ENCODE measurements around the gene FA2H. TPM values are rescaled to one million over a fixed set of nuclear protein-coding genes. Genes with fewer than 3 reads are reported as not detected.

FA2H gene
- total RNA-seq, 8 experiments from 2014 or later, result 0.52 to 3.3 (median 0.92) TPM; not detected in 3

DNA sequence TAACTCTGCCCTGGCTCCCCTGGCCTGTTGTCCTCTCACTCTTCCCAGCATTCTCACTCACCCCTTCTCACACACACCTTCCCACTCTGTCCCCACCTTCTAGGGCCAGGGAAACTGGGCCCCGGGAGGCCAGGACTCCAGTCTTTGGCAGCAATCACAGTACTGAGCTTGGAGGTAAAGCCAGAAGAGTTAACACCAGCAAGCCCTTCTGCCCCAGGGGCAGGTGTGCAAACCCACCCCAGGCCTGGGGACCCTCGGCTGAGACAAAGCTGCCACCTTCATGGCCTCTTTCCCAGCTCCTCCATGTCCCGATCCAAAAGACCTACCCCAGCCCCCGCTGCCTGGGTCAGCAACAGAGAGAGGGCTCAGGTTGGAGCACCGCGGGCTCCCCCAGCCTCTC, 37.1 kb downstream of the FA2H start:
- H3K4me1 ChIP-seq (replicated peaks in 1 of 2), result no peaks in the 10 kb centered on the region
- H3K27ac ChIP-seq, result no peak overlapping the region
- in situ Hi-C loops (cut with MboI; ENCODE audit: low pct_unique_long_range_greater_than_20kb in 2 of 9, low sequenced_read_pairs in 9 of 9, unreplicated experiment in 9 of 9), result no loop called here
- ATAC-seq (replicated peaks in 6 of 8), result no peak
- H3K4me3 ChIP-seq, result no peak overlapping the region
- WGBS, 10 experiments, result 0 to 60% (median 47%) methylated on average over 1 of the region's 6 CpGs; no CpG with 5 or more reads in 6 of the 10 experiments

DNA sequence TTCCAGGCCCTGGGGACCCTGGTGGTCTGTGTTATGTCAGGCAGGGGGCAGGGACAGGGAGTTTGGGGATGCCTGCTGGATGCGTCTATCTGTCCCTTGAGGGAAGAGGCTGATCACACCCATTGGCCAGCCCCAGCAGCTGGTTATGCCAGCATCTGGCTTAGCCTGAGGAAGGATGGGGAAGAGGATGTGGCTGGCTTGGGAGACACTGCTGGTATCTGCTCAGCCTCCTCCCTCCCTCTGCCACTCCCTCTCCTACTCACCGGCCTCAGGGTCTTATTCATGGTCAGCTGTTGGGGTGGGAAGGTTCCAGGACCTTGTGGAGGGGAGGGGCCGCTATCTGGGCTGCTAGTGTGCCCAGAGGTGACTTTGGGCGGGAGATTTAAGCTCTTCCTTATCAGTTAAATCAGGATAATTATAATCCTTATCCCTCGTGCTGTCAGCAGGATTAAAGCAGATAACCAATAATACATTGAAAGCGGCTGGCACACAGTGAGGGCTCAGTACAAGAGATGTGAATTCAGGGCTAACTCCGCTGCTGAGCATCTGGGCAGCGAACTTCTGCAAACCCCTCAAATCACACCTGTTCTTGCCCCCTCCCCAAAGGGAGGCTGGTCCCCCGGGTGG, 38.0 kb downstream of the FA2H start:
- in situ Hi-C loops (cut with MboI; ENCODE audit: low pct_unique_long_range_greater_than_20kb in 2 of 9, low sequenced_read_pairs in 9 of 9, unreplicated experiment in 9 of 9), result no loop called here
- Histone ChIP-seq H3K4me1 (replicated peaks in 1 of 2) (no peaks in the 10 kb centered on the region), H3K4me3 (no peak overlapping the region), H3K27ac (no peak overlapping the region)
- ATAC-seq (replicated peaks in 6 of 8), result peak in 2 of 8 experiments; percentile 21 to 67
- 40 to 50% methylated on average over 1 to 2 of the region's 9 CpGs; no CpG with 5 or more reads in 8 of the 10 experiments for WGBS, 10 experiments

DNA sequence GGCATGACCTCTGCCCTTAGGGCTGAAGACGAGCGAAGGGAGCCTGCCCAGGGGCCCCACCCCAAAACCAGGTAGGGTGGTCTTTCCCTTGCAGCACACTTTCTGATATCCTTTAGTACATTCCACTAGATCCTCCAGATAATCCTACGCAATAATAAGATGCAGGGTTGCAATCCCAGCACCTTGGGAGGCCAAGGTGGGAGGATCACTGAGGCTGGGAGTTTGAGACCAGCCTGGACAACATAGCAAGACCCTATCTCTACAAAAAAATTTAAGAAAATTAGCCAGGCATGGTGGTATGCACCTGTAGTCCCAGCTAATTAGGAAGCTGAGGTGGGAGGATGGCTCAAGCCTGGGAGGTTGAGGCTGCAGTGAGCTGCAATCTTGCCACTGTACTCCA, 39.1 kb downstream of the FA2H start:
- WGBS, 10 experiments, result 100% methylated on average over 1 of the region's 3 CpGs; no CpG with 5 or more reads in 7 of the 10 experiments
- in situ Hi-C loops (cut with MboI; ENCODE audit: low pct_unique_long_range_greater_than_20kb in 2 of 9, low sequenced_read_pairs in 9 of 9, unreplicated experiment in 9 of 9), result no loop called here
- no peaks in the 10 kb centered on the region for H3K4me1 ChIP-seq (replicated peaks in 1 of 2)
- H3K27ac ChIP-seq, result no peak overlapping the region
- no peak overlapping the region for H3K4me3 ChIP-seq
- ATAC-seq (replicated peaks in 6 of 8), result no peak

DNA sequence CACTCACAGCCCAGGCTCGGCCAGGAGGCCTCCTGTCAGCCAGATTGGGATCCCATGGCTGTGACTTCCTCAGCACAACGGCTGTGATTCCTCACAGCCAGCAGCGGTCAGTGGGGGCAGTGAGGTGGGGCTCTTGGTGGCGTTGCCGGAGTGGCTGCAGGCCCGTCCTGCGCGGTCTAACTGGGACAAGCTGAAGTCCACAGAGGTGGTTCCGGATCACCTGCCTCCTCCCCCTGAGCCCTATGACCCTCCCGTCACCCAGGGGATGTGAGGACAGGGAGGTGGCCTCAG, 39.5 kb downstream of the FA2H start:
- Histone ChIP-seq H3K27ac (no peak overlapping the region), H3K4me1 (replicated peaks in 1 of 2) (no peaks in the 10 kb centered on the region), H3K4me3 (no peak overlapping the region)
- WGBS, 10 experiments, result 60 to 97% (median 83%) methylated on average over 1 to 8 of the region's 10 CpGs; no CpG with 5 or more reads in 6 of the 10 experiments
- in situ Hi-C loops (cut with MboI; ENCODE audit: low pct_unique_long_range_greater_than_20kb in 2 of 9, low sequenced_read_pairs in 9 of 9, unreplicated experiment in 9 of 9), result no loop called here
- ATAC-seq (replicated peaks in 6 of 8), result peak in 1 of 8 experiments; percentile 16

DNA sequence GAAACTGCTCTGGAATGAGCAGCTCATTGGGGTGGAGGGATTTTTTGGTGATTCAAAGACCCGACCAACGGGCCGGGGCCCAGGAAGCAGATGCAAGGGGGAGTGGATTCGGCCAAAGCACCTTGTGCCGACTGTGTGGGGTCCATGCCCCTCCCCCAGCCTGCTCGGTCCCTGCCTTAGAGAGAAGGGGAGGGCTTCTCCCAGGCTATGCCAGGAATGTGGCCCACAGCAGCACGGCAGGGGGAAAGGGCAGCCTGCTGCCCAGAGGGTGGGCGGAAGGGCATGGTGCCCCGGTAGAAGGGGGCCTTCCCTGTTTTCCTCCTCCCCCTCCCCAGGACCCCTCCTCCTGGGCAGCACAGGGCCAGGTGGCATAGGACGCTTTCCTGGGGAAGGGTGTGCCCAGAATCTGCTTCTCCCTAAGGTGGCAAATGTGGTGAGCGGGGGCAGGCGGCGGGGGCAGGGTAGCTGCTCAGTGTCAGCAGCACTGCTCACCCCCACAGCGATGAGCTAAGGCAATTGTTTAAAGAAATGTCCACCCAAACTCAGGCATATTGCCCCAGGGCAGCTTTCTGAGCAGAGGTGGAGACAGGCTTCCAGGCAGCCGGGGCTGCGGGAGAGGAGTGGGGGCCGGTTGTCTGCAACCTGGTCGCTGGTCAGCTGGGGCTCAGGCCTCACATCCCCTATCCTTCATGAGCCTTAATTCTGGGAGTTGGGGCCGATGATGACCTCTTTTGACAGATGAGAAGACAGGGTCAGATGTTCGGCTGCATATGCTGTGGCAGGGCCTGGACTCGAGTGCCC, 40.1 kb downstream of the FA2H start:
- H3K4me1 ChIP-seq (replicated peaks in 1 of 2), result no peaks in the 10 kb centered on the region
- H3K4me3 ChIP-seq, result no peak overlapping the region
- WGBS, 10 experiments, result 40 to 94% (median 67%) methylated on average over 1 to 5 of the region's 21 CpGs; no CpG with 5 or more reads in 5 of the 10 experiments
- in situ Hi-C loops (cut with MboI; ENCODE audit: low pct_unique_long_range_greater_than_20kb in 2 of 9, low sequenced_read_pairs in 9 of 9, unreplicated experiment in 9 of 9), result no loop called here
- no peak overlapping the region for H3K27ac ChIP-seq
- ATAC-seq (replicated peaks in 6 of 8), result peak in 3 of 8 experiments; percentile 33 to 67 (median 65)

DNA sequence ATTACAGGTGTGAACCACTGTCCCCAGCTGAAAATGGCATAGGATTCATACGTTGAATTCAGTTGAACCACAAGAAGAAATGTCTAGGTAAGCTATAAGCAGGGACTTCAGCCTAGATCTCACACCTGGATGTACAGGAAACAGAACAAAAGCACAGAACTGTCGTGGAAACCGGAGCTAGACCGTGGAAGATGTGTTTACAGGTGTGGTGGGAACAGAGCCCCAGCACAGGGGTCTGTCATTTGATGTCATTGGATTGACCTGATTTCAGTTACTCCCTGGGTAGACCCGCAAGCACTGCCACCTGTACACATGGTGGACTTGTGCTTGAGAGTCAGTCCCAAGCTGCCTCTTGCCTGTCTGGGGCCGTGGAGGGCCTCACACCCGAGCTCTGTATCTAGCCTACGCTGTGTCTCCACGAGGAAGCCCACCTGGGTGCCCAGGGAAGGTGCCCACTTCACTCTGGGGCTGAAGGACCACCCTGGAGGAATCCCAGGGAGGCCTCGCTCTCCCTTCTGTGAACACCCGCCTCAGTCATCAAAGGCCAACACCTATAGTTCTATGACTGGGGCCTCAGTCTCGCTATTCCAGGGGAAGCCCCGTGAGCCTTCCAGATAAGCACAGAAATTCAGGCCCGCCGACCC, 41.8 kb downstream of the FA2H start:
- no peak overlapping the region for H3K4me3 ChIP-seq
- in situ Hi-C loops (cut with MboI; ENCODE audit: low pct_unique_long_range_greater_than_20kb in 2 of 9, low sequenced_read_pairs in 9 of 9, unreplicated experiment in 9 of 9), result no loop called here
- H3K27ac ChIP-seq, result no peak overlapping the region
- no peaks in the 10 kb centered on the region for H3K4me1 ChIP-seq (replicated peaks in 1 of 2)
- WGBS, 10 experiments, result 0 to 88% (median 77%) methylated on average over 1 to 6 of the region's 15 CpGs; no CpG with 5 or more reads in 5 of the 10 experiments
- ATAC-seq (replicated peaks in 6 of 8), result no peak

DNA sequence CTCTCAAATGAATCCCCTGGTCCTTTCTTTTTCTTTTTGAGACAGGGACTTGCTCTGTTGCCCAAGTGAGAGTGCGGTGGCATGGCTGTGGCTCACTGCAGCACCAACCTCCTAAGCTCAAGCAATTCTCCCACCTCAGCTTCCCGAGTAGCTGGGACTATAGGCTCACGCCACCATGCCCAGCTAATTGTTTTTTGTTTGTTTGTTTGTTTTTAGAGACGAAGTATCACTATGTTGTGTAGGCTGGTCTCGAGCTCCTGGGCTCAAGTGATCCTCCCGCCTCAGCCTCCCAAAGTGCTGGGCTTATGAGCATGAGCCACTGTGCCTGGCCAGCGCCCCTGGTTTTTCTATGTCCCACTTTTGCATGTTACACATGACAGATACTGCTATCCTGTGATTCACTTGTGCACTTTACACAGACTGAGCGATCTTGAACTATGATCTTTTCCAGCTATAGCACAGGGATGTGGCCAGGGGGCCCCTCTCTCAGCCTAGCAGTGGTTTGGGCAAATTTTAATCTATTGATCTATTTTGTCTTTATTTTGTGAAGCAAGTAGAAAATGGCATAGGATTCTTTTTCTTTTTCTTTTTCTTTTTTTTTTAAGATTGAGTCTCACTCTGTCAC, 42.7 kb downstream of the FA2H start:
- Histone ChIP-seq H3K4me1 (replicated peaks in 1 of 2) (no peaks in the 10 kb centered on the region), H3K4me3 (no peak overlapping the region), H3K27ac (no peak overlapping the region)
- ATAC-seq (replicated peaks in 6 of 8), result no peak
- in situ Hi-C loops (cut with MboI; ENCODE audit: low pct_unique_long_range_greater_than_20kb in 2 of 9, low sequenced_read_pairs in 9 of 9, unreplicated experiment in 9 of 9), result no loop called here
- 44 to 100% (median 76%) methylated on average over 2 to 8 of the region's 8 CpGs for WGBS, 10 experiments

DNA sequence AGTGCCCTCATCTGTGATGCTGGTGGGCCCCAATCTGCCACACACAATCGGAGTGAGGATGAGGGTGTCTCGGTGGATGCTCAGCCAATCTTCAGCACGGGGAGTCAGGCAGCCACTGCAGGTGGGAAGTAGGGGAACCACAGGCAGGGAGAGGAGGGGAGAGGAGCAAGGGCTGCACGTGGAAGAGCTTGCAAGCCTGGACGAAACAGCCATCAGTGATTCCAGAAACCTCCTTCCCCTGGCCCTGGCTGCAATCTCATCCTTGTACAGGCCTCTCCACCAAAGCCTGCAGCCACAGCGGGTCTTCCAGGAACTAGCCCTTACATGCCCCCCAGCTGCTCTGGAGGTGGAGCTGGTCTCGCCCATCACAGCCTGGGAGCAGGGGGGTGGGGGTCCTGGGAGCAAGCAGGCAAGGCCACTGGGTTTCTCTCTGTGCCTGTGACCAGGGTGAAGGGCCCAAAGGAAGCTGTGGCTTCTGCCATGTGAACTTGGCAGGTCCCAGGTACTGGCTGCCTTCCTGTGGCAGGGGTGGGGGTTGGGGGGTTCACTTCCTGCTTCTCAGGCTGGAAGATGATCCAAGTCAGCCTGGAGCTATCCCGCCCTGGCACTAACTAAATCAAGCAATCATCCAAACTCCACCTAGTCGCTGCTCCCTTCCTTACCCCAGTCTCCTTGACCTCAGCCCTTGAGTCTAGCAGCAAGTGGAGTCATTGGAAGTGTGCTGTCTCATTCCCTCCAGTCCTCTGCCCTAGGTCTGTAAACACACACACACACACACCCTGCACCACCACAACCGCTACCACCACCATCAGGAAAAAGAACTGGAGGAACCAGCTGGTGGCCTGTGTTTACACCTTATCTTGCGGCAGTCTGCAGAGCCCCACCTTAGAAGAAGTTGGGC, 44.6 kb downstream of the FA2H start:
- in situ Hi-C loops (cut with MboI; ENCODE audit: low pct_unique_long_range_greater_than_20kb in 2 of 9, low sequenced_read_pairs in 9 of 9, unreplicated experiment in 9 of 9), result no loop called here
- ATAC-seq (replicated peaks in 6 of 8), result peak in 4 of 8 experiments; percentile 2 to 63 (median 46)

DNA sequence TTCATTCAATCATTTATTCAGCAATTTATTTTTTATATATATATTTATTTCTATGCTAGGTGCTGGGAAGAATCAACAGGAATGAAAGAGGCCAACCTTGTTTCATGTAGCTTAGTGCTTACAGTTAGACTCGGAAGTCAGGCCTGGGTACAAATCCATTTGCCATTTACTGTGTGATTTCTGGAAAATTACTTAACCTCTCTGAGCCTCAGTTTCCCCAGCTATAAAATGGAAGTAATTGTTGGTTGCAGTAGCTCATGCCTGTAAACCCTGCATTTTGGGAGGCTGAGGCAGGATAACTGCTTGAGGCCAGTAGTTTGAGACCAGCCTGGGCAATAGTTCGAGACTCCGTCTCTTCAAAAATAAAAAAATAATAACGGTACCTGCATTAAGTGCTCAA, 46.7 kb downstream of the FA2H start:
- no peak overlapping the region for H3K4me3 ChIP-seq
- in situ Hi-C loops (cut with MboI; ENCODE audit: low pct_unique_long_range_greater_than_20kb in 2 of 9, low sequenced_read_pairs in 9 of 9, unreplicated experiment in 9 of 9), result no loop called here
- WGBS, 10 experiments, result 89 to 100% (median 92%) methylated on average over 1 to 4 of the region's 4 CpGs; no CpG with 5 or more reads in 3 of the 10 experiments
- no peak overlapping the region for H3K27ac ChIP-seq
- ATAC-seq (replicated peaks in 6 of 8), result no peak
- H3K4me1 ChIP-seq (replicated peaks in 1 of 2), result peaks cover 10% of the 10 kb centered on the region in 2 donors

More for the DNA sequence above, 44.6 kb downstream of the FA2H start:
- Histone ChIP-seq H3K4me1 (replicated peaks in 1 of 2) (no peaks in the 10 kb centered on the region), H3K4me3 (no peak overlapping the region), H3K27ac (no peak overlapping the region)
- WGBS, 10 experiments, result 20 to 100% (median 75%) methylated on average over 1 to 7 of the region's 11 CpGs; no CpG with 5 or more reads in 1 of the 10 experiments

DNA sequence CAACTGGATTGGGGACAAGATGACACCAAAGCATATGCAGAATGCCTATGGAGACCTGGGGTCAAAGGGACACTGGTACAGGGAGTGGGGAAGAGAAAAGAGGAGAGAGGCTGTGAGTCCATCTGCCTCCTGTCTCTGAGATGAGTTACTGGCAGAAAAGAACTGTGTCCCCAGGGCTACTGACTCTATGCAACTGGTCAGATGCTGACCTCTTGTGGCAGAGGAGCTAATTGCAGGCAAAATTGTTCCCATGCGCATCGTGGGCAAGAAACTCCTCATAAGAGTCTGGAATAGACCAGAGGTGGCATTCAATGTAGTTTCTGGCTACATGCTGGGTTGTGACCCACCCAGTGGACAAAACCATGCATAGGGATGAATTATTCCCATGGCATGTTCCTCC, 47.9 kb downstream of the FA2H start:
- Histone ChIP-seq H3K27ac (no peak overlapping the region), H3K4me1 (replicated peaks in 1 of 2) (peaks cover 10% of the 10 kb centered on the region in 2 donors), H3K4me3 (no peak overlapping the region)
- in situ Hi-C loops (cut with MboI; ENCODE audit: low pct_unique_long_range_greater_than_20kb in 2 of 9, low sequenced_read_pairs in 9 of 9, unreplicated experiment in 9 of 9), result no loop called here
- whole genome bisulfite sequencing, 10 experiments, result 71 to 80% (median 79%) methylated on average over 1 to 2 of the region's 2 CpGs; no CpG with 5 or more reads in 6 of the 10 experiments
- no peak for ATAC-seq (replicated peaks in 6 of 8)

DNA sequence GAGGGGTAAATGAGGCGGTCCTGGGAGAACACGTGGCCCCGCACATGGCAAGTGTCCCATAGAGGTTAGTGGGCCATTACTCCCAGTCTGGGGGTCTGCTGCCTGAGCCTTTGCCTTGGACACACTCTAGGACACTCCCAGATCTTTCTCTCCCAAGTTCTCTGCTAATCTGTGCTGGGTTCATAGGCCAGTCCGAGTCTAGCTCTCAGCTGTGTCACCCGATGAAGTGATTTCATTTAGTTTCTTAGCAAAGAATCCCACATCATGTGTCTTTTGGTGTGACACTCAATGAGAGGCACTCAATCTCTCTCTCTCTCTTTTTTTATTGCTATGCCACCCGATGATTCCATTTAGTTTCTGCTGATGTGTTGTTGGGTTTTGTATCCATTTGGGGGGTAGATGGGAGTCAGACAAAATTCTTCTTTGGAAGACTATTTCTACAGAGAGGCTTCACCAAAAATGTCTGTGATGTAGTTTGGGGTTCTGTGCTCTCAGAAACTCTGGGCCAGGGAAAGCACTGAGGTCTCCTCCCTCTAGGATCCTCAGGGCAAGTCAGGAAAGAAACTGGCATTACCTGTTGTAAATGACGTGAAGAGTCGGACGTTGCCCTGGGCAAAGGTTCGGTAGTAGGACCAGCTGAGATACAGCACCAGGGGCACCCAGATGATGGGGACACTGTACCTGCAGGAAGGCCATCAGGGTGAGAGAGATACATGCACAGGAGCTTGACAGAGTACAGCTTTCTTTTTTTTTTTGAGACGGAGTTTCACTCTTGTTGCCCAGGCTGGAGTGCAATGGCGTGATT, 48.8 kb downstream of the FA2H start:
- no peak overlapping the region for H3K4me3 ChIP-seq
- in situ Hi-C loops (cut with MboI; ENCODE audit: low pct_unique_long_range_greater_than_20kb in 2 of 9, low sequenced_read_pairs in 9 of 9, unreplicated experiment in 9 of 9), result no loop called here
- no peak for ATAC-seq (replicated peaks in 6 of 8)
- 42 to 98% (median 80%) methylated on average over 1 to 9 of the region's 12 CpGs for WGBS, 10 experiments
- peaks cover 10% of the 10 kb centered on the region in 2 donors for H3K4me1 ChIP-seq (replicated peaks in 1 of 2)
- no peak overlapping the region for H3K27ac ChIP-seq

Measured in motor neuron (in vitro differentiated cells).